SU-DHL-6 (cell line): ENCODE data around the gene ARMC3.
"Not testable (repeated sequence)": the region's sequence is repeated elsewhere in the genome, so short reads cannot be mapped to it uniquely, and the experiment has no call there.

Source experiments
- H2AFZ ChIP-seq: fragments of 200-600 bp; sonication (generic); 2 replicates; pipeline ENCODE4 v1.6.1; 2014; ENCODE audit warnings: low read depth, mild to moderate bottlenecking, moderate library complexity, mixed read lengths, antibody characterized with exemption, low read length; ENCODE audit not compliant: severe bottlenecking
- H3F3A ChIP-seq: fragments of 200-600 bp; shearing (Covaris generic); 2 replicates; pipeline ENCODE4 v1.6.0; 2016; ENCODE audit warnings: antibody characterized with exemption, mild to moderate bottlenecking; ENCODE audit not compliant: insufficient read depth
- H3K27ac ChIP-seq: fragments of 200-600 bp; sonication (generic); 2 replicates; pipeline ENCODE4 v1.5.1; 2016; ENCODE audit warnings: low read depth, mild to moderate bottlenecking, low read length, moderate library complexity, mixed read lengths
- H3K27me3 ChIP-seq: fragments of 200-600 bp; sonication (generic), shearing (Covaris generic); 2 replicates; pipeline ENCODE4 v1.6.0; 2014; ENCODE audit warnings: mild to moderate bottlenecking, low read length
- H3K36me3 ChIP-seq: fragments of 200-600 bp; sonication (generic); 2 replicates; pipeline ENCODE4 v1.6.1; 2014; ENCODE audit warnings: mild to moderate bottlenecking, low read length, mixed read lengths
- H3K4me2 ChIP-seq: fragments of 300-600, 200-600 bp; shearing (Covaris generic), sonication (generic); 2 replicates; pipeline ENCODE4 v1.6.0; 2014; ENCODE audit warnings: low read length, low read depth, mild to moderate bottlenecking; ENCODE audit not compliant: poor library complexity, severe bottlenecking
- H3K4me3 ChIP-seq: fragments of 200-600 bp; sonication (generic); 2 replicates; pipeline ENCODE4 v1.5.1; 2014; ENCODE audit warnings: antibody characterized with exemption, low read length, mild to moderate bottlenecking, mixed read lengths; ENCODE audit not compliant: insufficient read depth, poor library complexity, severe bottlenecking
- H3K79me2 ChIP-seq: fragments of 200-600 bp; sonication (generic); 2 replicates; pipeline ENCODE4 v1.6.1; 2014; ENCODE audit warnings: mild to moderate bottlenecking, low read length, moderate library complexity; ENCODE audit not compliant: insufficient read depth
- H3K9ac ChIP-seq: fragments of 200-600 bp; sonication (generic); 2 replicates; pipeline ENCODE4 v1.7.0; 2014; ENCODE audit warnings: mild to moderate bottlenecking, low read length
- H3K9me2 ChIP-seq: fragments of 200-600 bp; sonication (generic); replicated peaks from 2 replicates; pipeline ENCODE4 v1.6.1; 2014; ENCODE audit warnings: low read length; ENCODE audit not compliant: insufficient read depth
- H3K9me3 ChIP-seq: fragments of 200-600 bp; sonication (generic); 2 replicates; pipeline ENCODE4 v1.6.1; 2014; ENCODE audit warnings: low read length, mixed read lengths; ENCODE audit not compliant: insufficient read depth
- H4K20me1 ChIP-seq: fragments of 200-600 bp; sonication (generic); 2 replicates; pipeline ENCODE4 v1.6.1; 2014; ENCODE audit warnings: low read depth, mild to moderate bottlenecking, antibody characterized with exemption, low read length, moderate library complexity, mixed read lengths
- CTCF ChIP-seq: fragments of 200-600 bp; sonication (generic); IDR thresholded peaks from one replicate; pipeline ENCODE4 v1.5.1; 2017; ENCODE audit warnings: antibody characterized with exemption, mild to moderate bottlenecking, low read length, moderate library complexity; ENCODE audit not compliant: insufficient read depth, poor library complexity, severe bottlenecking
- EZH2phosphoT487 ChIP-seq: fragments of 200-600 bp; sonication (generic), shearing (Covaris generic); conservative IDR thresholded peaks from 2 replicates; pipeline ENCODE4 v1.6.1; 2018; ENCODE audit warnings: mild to moderate bottlenecking, antibody characterized with exemption, low read length, moderate library complexity, mixed read lengths

Gene ARMC3

GRCh38 chr10:22915314-22915713 is 12.5 kb upstream of the ARMC3 start:
- Histone ChIP-seq H3F3A (no peaks in the 10 kb centered on the region), H3K4me3 (no peak overlapping the region), H3K27me3 (no peaks in the 10 kb centered on the region), H4K20me1 (no peaks in the 10 kb centered on the region), H3K9me2 (no peaks in the 10 kb centered on the region), H3K36me3 (no peaks in the 10 kb centered on the region), H3K9ac (no peak overlapping the region), H3K9me3 (no peaks in the 10 kb centered on the region), H2AFZ (no peak overlapping the region), H3K79me2 (no peaks in the 10 kb centered on the region), H3K27ac (no peak overlapping the region), H3K4me2 (no peak overlapping the region)
- TF ChIP-seq EZH2phosphoT487, result no peak
- TF ChIP-seq CTCF, result no peak

- no peak overlapping the region for H3K9ac ChIP-seq
These were observed 2.8 kb upstream of the ARMC3 start for GRCh38 chr10:22925088-22925487.

DNA sequence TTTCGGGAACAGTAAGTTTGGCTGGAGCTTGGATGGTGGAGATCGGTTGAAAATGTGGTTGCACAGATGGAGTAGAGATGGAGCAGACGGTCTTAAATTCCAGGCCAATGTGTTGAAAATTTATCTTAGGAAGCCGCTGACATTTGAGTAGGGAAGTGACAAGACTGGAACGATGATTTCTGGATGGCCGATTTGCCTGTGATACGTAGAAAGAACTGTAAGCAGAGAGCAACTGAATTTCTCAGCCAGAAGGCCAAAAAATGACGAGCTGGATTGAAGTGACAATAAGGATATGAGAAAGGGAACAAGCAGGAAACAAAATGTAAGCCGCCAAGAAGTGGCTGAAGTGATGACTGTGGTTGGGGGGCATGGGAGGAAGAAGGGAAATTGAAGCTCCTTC is 687 bp upstream of the ARMC3 start:
- Histone ChIP-seq H3K9ac (no peak overlapping the region), H3K27ac (no peak overlapping the region), H3K9me3 (no peaks in the 10 kb centered on the region), H2AFZ (no peak overlapping the region), H3K4me2 (no peak overlapping the region), H3K9me2 (no peaks in the 10 kb centered on the region), H3F3A (no peaks in the 10 kb centered on the region), H3K79me2 (no peaks in the 10 kb centered on the region), H3K4me3 (no peak overlapping the region), H3K36me3 (no peaks in the 10 kb centered on the region), H3K27me3 (no peaks in the 10 kb centered on the region), H4K20me1 (no peaks in the 10 kb centered on the region)
- TF ChIP-seq CTCF, result no peak
- TF ChIP-seq EZH2phosphoT487, result no peak

More at GRCh38 chr10:22925088-22925487, 2.8 kb upstream of the ARMC3 start:
- H4K20me1 ChIP-seq, result no peaks in the 10 kb centered on the region
- H3F3A ChIP-seq, result no peaks in the 10 kb centered on the region
- H3K4me2 ChIP-seq, result no peak overlapping the region
- no peaks in the 10 kb centered on the region for H3K27me3 ChIP-seq
- no peak overlapping the region for H3K4me3 ChIP-seq
- no peak overlapping the region for H2AFZ ChIP-seq
- no peaks in the 10 kb centered on the region for H3K9me3 ChIP-seq
- H3K27ac ChIP-seq, result no peak overlapping the region
- no peaks in the 10 kb centered on the region for H3K36me3 ChIP-seq
- TF ChIP-seq EZH2phosphoT487, result no peak
- no peak for TF ChIP-seq CTCF
- no peaks in the 10 kb centered on the region for H3K9me2 ChIP-seq
- no peaks in the 10 kb centered on the region for H3K79me2 ChIP-seq

- not testable (repeated sequence) for H3K27ac ChIP-seq, H4K20me1 ChIP-seq
These were observed 1.2 kb downstream of the ARMC3 start for GRCh38 chr10:22929053-22929452.

More at GRCh38 chr10:22929053-22929452, 1.2 kb downstream of the ARMC3 start:
- H3K4me3 ChIP-seq, H3K4me2 ChIP-seq, H3K9me2 ChIP-seq, H3K79me2 ChIP-seq, H2AFZ ChIP-seq, H3F3A ChIP-seq, H3K27me3 ChIP-seq, H3K36me3 ChIP-seq, H3K9me3 ChIP-seq, H3K9ac ChIP-seq: not testable (repeated sequence)
